ENCODE data around the gene FGF12.

GRCh38 chr3:192747145-192747544, 19.8 kb upstream of the FGF12 start:
- no peak for TF ChIP-seq CTCF (IDR thresholded peaks at IDR 0.05)
- TF ChIP-seq POLR2A (IDR thresholded peaks at IDR 0.05): no peak
